ENCODE measurements around the gene ERC2. TPM values are rescaled to one million over a fixed set of nuclear protein-coding genes. Genes with fewer than 3 reads are reported as not detected.

The ERC2 gene
- total RNA-seq, 1 experiment from 2014 or later = 1.2 TPM

DNA sequence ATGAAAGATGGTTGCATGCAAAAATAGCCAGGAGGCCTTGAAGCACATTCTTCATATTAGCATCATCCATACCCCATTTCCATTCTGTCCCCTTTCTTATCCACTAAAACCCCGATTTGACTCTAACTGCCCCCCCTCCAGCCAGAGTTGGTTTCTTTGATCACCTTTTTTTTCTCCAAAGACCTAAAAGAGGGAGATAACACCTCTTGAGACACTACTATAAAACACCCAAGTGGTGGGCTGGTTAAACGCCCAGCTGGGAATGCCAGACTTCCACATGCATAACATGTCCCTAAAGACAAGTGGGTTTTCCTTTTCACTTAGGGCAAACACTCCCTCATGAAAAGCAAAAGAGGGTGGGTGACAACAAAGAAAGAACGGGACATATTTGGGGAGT is 847.2 kb downstream of the ERC2 start:
- DNase-seq (ENCODE audit: low read depth) = no peak

DNA sequence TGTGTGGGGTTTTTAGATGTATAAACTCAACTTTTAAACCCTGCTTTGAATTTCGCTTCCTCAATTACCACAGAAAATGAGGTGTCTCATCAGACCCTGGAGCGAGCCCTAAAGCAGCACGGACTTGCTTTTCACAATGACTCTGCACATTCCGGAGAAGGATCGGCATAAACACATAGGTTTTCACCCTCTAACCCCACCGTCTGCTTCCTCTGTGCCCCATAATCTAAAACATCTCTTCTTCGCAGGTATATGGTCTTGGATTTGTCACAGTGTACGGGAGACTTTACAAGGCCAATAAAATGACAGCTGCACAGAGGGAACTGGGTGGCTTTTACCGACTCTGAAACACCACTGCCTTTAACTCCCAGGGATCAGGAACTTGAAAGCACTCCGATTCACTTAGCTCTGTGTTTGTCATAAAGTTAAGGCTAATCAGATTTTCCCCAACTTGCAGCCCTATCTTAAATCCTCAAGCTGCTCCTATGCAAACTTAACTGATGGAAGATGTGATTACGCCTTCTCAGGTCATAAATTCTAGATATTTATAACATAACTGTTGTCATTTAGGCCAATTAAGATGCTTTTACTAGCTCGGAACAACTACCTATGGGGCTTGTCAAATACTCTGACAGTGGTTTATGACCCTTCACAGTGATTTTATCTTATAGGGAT is 847.8 kb downstream of the ERC2 start:
- peak; percentile 90 for DNase-seq (ENCODE audit: low read depth)

DNA sequence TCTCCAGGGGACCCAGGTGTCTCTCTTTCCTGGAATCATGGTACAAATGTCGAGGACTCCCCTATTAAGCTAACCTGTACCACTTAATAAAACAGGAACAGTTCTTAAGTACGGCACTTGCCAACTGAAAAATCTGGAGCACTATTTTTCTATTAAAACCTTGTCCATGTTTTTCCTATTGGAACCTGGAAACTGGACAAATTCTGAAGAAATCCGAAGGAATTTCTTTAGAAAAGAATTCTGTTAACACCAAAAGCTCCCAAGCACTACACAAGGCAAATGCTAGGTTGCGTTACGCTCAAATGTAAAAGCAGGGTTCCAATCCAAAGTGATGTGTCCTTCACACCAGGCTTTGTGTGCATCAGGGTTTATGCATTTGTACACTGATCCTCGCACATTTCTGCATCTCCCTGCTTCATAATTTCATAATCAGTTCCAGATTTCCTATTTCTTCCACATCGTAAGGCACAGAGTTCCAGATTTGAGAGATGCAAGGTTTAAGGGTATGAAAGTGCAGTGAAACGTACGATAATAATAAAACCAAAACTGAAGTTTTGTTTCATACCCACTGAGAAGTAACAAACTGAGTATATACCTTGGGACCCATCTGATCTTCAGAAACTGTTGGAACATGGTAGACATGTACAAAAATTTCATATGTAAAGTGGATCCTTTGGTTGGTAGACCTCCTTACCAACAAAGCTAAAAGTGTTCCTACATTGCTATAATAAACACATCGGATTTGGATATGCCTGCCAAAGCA is 849.0 kb downstream of the ERC2 start:
- DNase-seq (ENCODE audit: low read depth) = no peak

DNA sequence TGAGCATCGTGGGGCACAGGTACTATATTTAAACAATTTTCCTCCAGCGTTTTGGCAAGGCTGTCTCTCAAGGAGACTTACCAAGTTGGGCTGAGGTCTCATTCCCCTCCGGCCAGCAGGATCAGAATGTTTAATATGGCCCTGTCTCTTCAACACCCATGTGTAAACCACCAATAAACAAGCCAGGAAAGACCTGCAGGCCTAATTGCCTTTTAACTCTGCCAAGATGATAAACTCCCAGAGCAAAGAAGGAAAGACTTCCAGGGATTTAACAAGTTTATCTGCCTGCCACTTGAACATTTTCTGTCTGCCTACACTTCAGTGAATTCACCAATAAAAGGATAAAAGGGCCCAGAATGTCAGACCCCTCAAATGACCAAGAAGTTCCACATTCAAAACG is 850.9 kb downstream of the ERC2 start:
- DNase-seq (ENCODE audit: low read depth) = peak; percentile 40

DNA sequence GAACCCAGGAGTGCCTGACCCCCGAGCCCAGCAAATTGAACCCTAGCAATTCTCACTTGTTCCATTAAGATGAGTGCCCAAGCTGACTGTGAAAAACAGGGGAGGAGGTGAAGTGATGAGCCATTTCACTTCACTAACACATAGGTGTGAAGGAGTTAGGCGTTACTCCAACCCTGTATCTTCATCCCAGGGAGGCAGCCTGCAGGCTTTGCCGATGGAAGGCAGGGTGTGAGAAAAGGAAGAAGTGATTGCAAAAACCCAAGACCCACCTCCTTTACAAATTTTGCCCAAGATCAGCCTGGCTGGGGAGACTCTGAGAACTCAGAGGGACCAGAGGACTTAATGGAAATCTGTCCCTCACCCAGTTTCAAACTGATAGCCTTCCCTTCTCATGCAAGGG is 851.5 kb downstream of the ERC2 start:
- no peak for DNase-seq (ENCODE audit: low read depth)

DNA sequence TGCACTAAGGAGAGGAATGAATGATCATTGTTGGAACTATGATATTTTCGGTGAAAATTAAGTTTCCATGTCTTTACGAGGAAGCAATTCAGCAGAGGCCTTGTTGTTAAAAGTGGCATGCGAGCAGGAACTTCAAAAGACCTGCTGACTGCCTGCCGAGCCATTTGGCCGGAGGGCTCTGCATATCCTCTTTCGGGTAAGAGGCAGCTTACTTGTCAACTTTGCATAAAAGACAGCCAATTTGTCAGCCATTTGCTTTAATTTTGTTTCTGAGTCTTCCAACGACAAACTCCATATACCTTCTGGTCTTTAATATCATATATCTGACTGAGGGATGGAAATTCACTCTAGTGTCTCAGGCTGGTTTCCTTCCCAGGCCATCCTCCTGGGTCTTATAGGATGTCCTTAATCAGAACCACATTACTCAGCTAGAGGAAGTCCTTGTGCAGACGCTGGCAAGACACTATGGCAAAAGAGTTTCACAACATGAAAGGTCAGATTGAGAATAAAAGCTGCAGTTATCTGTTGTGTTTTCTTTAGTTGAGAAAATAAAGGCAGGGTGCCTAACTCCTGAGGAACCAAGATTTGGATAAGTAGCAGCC is 852.5 kb downstream of the ERC2 start:
- DNase-seq (ENCODE audit: low read depth) = peak; percentile 17

DNA sequence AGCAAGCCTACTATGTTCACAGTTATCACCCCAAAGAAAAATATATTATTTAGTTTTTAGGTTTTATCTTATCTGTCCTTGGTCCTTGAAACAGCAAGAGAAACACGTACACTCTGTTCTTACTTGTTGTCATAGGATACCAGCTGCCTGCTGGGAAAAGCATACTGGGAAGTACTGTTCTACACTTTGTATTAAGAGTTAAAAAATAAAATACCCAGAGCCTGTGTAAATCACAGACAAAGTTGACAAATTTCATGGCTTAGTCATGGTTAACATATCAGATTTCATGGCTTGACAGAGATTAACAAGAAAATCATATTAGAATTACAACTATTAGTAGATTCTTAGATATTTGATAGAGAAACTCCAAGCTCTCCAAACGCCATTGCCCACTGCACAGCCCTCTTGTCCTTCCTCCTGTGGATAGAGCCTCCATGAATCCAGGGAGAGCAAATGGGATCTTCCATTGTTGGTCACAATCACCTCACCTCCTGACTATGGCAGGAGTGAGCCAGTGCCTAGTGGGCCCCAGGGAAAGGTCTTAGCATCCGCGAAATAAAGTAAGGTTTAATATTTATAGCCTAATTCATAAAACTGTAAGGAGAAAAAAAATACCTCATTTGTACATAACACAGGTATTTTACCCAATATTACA is 853.1 kb downstream of the ERC2 start:
- DNase-seq (ENCODE audit: low read depth) = peak; percentile 19

DNA sequence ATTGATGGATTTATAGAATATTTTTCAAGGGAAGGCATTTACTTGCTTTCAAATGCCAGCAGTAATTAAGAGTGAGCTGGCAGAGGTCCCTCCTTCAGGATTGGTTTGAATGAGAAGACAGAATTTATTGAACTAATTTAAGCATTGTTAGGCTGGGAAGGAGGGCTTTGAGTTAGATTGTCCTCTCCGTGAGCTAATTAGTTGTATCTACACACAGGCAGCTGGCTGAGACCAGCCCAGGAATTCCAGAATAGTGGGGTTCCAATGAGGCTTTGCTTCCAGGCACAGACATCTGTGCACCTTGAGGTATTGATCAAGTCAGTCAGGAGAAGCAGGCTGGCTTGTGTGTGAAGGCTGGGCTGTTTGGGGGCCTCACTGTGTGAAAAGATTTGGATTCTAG is 857.1 kb downstream of the ERC2 start:
- DNase-seq (ENCODE audit: low read depth) = no peak

DNA sequence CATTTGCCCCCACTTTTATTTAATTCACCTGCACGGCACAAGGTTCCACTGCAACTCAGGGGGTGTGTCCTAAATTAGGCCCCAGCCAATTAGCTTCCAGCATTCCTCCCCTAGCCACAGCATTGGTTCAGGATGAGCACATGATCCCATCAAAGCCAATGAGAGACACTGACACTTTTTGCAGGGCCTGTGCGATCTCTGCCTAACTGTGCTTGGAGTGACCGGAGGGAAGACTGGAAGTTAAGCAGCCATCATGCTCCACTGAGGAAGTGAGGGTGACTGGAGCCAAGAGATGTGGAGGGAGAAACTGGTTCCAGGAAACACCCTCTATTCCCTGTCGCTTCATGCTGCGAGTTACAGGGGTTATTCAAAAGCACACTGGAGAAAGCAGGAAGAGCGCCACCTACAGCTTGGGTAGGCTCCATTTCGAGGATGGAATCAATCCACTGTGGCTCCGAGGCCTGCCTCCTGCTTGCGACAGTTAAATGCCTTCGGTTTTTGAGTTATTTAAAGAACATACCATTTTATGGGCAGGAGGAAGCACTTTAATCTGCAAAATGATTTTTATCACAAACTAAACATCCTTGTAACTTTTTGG is 858.9 kb downstream of the ERC2 start:
- peak; percentile 18 for DNase-seq (ENCODE audit: low read depth)

DNA sequence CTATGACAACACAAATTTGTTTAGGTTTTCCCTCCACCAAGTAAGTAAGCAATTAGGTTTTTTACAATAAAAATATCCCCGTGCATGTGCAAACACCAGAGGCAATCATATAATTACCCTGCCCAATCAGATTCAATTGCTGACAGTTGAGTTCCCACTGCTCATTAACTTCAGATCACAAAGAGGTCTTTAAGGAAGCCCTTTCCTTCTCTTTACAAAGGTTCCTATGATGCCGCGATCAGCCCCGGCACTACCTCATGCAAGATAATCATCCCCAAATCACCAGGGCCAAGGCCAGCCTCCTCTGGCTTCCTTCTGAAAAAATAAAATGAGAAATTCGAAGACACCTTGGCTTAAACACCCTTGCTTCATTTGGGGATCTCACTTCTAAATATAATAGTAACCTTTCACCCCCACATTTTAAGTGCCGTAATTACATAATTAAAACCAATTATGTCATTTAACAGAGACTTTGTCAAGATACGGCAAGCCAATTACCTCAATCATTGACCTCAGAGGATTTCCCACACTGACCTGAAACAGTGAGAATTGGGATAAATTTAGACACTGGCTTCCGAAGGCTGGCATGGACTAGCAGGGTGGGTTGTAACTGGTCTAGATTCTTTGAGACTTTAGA is 859.8 kb downstream of the ERC2 start:
- DNase-seq (ENCODE audit: low read depth) = no peak

DNA sequence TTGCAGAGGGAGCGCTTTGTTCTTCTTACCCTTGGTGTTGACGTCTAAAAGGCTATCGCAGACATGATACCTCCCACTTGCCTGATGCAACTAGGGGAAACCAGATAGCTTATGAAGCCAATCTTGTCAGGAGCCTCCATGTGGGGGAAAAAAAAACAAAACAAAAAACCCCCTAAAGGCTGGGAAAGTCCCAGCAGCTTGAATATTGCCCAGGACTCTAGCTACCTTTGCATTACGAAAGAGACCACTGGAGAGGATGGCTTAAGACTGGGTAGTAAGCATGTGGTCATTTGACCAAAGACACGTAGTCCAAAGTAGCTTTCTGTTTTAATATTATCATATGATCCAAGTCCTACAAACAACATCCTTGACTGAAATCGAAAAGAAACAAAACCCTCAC is 860.4 kb downstream of the ERC2 start:
- no peak for DNase-seq (ENCODE audit: low read depth)

DNA sequence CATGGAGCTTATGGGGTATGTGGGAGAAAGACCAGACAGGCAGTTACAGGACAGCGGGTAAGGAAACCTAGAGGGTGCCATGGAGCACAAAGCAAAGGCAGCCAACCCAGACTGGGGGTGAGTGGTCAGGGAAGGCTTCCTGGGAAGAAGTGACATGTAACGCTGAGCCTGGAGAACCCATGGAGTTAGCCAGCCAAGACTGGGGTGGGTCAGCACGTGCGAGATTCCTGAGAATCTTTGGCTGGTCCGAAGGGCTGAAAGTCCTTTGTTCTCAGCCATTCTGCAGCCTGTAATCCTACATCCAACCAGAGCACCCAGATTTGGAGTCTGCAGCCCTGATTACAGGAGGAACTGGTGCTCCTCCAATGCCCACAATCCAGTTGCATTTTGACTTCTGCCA is 861.1 kb downstream of the ERC2 start:
- DNase-seq (ENCODE audit: low read depth) = no peak

DNA sequence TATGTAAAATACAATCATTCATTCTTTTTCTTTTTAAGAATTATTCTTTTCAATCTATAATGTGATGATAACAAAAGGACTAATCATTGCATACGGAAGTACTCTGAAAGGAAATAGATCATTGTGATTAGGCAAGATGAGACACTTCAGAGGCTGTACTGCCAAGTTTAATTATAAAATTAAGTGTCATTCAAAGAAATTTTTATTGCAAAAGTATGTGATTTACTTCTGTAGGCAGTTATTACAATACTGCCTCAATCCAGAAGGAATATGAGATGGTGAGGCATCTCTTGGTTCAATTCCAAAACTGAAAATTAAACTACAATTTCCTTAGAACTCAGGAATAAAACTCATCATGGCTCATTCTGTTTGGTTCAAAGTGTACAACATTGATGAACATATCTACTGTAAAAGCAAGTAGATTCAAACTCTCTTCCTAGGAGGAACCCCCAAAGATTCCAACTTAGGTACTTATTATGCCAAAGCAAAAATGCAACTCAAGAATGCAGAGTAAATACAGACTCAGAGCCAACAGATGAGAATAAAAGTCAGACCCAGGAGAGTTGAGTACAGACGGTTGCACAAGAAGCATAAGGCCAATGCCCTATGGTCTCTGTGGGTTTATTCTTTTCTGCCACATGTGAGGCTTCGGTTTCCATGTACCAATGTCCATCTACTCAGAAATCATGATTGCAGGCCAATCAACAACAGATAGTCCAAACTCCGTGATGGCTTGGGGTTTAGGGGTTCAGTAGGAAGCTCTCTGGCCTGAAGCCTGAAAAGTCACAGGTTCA is 862.6 kb downstream of the ERC2 start:
- DNase-seq (ENCODE audit: low read depth) = no peak

DNA sequence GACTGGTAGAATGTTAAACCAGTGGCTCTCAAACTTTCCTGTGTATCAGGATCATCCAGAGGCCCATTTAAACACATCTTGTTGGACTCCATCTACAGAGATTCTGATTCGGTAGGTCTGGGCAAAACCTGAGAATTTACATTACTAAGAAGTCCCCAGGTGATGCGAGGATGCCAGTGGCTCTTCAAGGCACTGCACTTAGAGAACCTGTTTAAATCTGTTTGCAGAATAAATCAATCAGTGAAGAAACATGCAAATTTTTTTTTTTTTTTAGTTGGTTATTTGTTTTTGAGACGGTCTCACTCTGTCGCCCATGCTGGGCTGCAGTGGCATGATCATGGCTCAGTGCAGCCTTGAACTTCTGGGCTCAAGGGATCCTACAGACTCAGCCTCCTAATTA is 863.4 kb downstream of the ERC2 start:
- DNase-seq (ENCODE audit: low read depth) = no peak

DNA sequence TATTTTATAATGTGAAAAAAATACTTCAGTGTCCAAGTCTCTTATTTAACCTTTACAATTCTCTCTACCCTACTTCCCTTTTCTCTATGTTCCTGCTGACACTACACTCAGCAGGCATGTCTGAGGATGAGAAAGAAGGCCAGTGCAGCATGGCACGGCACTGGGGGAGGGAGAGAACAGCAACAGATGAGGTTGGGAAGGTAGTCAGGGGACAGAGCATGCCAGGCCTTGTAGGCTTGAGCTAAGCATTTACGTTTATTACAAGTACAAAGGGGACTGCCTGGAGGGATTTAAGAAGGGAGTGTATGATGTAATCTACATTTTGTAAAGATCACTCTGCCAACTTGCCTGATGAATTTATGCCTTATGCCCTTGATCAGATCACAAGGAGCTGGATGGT is 863.9 kb downstream of the ERC2 start:
- no peak for DNase-seq (ENCODE audit: low read depth)

DNA sequence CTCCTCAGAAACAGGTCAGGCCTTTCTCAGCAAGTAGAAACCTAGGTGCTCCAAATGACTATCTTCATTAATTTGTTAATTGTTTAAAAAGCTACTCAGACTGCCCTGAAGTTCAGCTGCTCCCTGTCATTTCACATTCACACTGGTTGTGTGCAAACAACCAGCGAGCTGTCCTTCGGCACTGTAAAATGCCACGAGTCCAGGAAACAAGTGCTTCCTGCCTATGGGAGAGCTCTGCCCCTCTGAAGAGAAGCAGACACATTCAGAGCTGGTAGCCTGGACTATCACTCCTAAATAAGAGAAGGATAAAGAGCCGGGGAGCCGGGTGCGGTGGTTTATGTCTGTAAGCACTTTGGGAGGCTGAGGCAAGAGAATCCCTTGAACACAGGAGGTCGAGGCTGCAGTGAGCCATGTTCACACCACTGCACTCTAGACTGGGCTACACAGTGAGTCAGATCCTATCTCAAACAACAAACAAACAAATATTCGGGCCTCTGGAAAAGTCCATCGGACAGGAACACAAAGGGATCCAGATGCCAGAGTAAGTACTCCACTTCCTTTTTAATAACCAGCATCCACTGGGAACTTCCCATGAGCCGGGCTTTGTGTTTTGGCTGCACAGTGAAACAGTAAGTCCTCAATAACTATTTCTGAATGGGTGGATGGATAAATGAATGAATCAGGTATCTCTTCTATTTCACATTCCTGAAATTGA is 866.7 kb downstream of the ERC2 start:
- DNase-seq (ENCODE audit: low read depth) = no peak

DNA sequence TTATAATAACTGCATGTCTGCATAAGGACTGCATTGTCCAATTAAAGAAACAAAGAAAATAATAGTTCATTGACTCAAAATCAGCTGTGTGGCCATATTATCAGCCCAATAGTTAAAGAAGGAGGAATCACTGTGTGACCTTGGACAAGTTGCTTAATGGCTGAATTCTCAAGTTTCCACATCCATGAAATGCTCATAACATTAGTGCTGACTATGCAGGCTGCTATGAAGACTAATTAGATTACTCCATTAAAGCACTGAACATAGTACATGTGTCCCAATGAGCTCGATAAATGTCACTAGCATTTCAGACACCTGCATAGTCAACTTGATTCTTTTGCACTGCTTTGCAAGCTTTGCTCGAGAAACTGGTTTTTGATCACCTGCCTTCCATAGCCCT is 870.0 kb downstream of the ERC2 start:
- no peak for DNase-seq (ENCODE audit: low read depth)

DNA sequence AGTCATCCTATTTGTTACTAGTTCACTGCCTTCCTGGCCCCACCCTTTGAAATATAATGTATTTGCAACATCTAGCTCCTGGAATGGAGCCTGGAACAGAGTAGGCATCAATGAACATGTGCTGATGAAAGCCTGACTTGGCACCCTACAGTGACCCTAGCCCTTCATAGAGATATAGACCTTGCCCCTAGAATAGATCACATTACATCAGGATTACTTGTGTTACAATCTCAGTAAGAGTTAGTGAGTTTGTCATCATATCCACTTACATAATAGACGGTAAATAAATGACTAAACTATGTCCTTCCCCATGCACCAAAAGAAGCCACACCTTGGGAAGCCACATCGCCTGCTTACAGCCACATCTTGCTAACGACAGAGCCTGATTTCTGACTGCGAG is 870.6 kb downstream of the ERC2 start:
- DNase-seq (ENCODE audit: low read depth) = no peak

DNA sequence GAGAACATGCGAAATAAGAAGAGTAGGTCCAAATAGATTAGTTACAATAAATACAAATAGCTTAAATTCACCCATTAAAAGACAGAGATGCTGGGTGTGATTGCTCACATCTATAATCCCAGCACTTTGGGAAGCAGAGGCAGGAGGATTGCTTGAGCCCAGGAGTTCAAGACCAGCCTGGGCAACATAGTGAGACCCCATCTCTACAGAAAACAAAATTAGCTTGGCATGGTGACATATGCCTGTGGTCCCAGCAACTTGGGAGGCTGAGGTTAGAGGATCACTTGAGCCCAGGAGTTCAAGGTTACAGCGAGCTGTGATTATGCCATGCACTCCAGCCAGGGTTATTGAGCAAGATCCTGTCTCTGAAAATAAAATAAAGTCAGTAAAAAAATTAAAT is 872.1 kb downstream of the ERC2 start:
- DNase-seq (ENCODE audit: low read depth) = no peak

DNA sequence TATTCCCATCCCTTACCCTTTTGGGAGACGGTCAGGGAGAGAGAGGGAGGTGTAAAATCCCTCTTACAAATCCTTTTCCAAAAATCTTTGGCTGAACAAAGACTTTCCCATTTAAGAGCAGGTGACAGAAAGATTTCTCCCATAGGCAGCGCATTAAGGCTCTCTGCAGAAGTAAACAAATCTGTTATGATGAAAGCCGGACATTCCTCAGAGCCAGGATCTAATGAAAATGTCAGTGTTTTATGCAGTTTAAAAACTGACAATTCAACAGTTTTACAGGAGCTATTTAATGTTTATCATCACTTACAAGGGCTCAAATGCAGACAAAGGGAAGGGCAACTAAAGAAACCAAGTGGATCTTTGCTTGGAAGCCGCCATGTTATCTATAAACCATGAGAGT is 872.8 kb downstream of the ERC2 start:
- no peak for DNase-seq (ENCODE audit: low read depth)
